HG03280 (cell line): Measurements from ENCODE around the gene PGA3.
A peak's percentile ranks its signal among the peaks of the same experiment; 100 is the strongest.
"Not testable (repeated sequence)": the region's sequence is repeated elsewhere in the genome, so short reads cannot be mapped to it uniquely, and the experiment has no call there.

Source experiments
- ATAC-seq: cut with Tn5 transposase; IDR thresholded peaks from one replicate; pipeline ENCODE4 v1.9.1; 2021; ENCODE audit warnings: mild to moderate bottlenecking, moderate library complexity; ENCODE audit not compliant: unreplicated experiment

PGA3 gene

GRCh38 chr11:61248071-61248470 lies 44.8 kb downstream of the PGA3 start:
- not testable (repeated sequence) for ATAC-seq

GRCh38 chr11:61249201-61249600 lies 45.9 kb downstream of the PGA3 start:
- not testable (repeated sequence) for ATAC-seq

- not testable (repeated sequence) for ATAC-seq
These were observed 47.8 kb downstream of the PGA3 start for GRCh38 chr11:61250796-61251765.

GRCh38 chr11:61252332-61252731 lies 49.0 kb downstream of the PGA3 start:
- ATAC-seq = not testable (repeated sequence)

GRCh38 chr11:61254403-61255025 lies 51.2 kb downstream of the PGA3 start:
- ATAC-seq = peak; percentile 73

GRCh38 chr11:61256710-61257482 lies 53.6 kb downstream of the PGA3 start:
- no peak for ATAC-seq

DNA sequence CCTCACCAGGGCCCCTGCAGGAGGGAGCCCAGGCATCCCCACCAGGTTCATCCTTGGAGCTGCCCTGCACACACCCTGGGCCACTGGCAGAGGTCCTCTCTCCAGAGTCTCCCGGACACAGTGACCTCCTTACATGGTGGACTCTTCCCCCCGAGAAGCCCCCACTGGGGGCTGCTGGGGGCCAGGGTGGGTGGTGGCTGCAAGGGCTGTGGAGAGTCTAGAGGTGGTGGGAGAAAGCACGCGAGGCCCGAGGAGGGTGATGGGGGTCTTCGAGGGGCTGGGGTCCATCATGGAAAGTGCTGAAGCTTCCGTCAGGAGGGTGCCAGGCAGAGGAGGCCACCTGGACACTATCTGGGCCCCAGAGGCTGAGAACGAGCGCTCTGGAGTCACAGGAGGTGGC lies 55.2 kb downstream of the PGA3 start:
- no peak for ATAC-seq

DNA sequence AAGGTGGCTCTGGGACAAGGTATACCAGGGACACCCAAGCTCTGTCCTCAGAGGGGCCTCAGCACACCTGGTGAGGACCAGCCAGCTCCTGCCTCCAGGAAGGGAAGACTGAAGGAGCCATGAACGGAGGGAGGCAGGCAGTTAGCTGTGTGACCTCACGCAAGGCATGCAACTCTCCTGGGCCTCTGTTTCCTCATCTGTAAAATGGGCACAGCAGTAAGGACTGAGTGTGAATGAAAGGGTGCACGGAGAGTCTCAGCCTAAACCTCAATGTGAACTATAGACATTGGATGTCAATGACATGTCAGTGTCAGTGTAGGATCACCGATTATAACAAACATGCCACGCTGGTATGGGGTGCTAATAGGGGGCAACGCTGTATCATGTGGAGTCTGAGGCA lies 56.0 kb downstream of the PGA3 start:
- no peak for ATAC-seq
